DND-41 (cell line): Measurements from ENCODE around the gene GLUD1.
"Not testable (repeated sequence)": the region's sequence is repeated elsewhere in the genome, so short reads cannot be mapped to it uniquely, and the experiment has no call there.

Source experiments
- CTCF ChIP-seq: IDR thresholded peaks from 2 replicates; pipeline ENCODE4 v1.5.1; 2012; ENCODE audit warnings: borderline replicate concordance, low read length, moderate library complexity, mild to moderate bottlenecking; ENCODE audit not compliant: poor library complexity, severe bottlenecking; ENCODE audit errors: extremely low read depth
- EZH2 ChIP-seq: IDR thresholded peaks from 3 replicates; pipeline ENCODE4 v1.6.1; 2012; ENCODE audit warnings: borderline replicate concordance, low read depth, mild to moderate bottlenecking, moderate library complexity, low read length, inconsistent platforms; ENCODE audit not compliant: severe bottlenecking

- TF ChIP-seq CTCF, EZH2: not testable (repeated sequence)
These were observed 74.6 kb downstream of the GLUD1 start, which contains the start of gene FAM25A for GRCh38 chr10:87020056-87020455.
